OCI-LY3 (cell line): Measurements from ENCODE around the gene TMEM132D.

ENCODE experiments used
- EZH2phosphoT487 ChIP-seq: fragments of 200-600 bp; shearing (Covaris generic); IDR thresholded peaks from 2 replicates; pipeline ENCODE4 v1.6.1; 2018; ENCODE audit warnings: antibody characterized with exemption, mixed run types, low read depth
- TF ChIP-seq, protein P1 (sequence below): fragments of 200-600, 300-600 bp; sonication (generic); IDR thresholded peaks from 2 replicates; pipeline ENCODE4 v1.5.1; 2014; ENCODE audit warnings: antibody characterized with exemption, low read length, low read depth

DNA sequence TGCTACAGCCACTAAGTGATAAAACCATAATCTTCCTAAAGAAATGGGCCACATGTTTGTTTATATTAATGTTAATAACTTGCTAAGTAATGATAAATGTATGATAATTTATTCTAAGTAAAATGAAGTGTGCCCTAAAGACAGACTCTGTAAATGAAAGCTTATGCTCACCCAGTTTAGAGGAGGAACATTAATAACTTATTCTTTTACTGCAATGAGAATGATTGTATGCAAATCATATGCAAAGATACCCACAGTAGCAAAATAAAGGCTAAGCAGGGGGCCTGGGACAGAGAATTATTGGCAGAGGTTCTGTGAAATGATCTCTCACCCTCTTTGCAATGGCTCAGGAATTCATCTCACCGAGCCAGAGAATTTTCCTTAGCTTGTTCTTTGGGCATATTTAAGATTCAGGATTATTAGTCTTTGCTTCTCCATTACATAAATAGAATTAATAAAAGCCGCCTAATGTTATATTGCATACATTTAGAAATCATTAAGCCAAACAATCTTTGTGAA is 75.9 kb downstream of the TMEM132D start:
- TF ChIP-seq, protein P1, sequence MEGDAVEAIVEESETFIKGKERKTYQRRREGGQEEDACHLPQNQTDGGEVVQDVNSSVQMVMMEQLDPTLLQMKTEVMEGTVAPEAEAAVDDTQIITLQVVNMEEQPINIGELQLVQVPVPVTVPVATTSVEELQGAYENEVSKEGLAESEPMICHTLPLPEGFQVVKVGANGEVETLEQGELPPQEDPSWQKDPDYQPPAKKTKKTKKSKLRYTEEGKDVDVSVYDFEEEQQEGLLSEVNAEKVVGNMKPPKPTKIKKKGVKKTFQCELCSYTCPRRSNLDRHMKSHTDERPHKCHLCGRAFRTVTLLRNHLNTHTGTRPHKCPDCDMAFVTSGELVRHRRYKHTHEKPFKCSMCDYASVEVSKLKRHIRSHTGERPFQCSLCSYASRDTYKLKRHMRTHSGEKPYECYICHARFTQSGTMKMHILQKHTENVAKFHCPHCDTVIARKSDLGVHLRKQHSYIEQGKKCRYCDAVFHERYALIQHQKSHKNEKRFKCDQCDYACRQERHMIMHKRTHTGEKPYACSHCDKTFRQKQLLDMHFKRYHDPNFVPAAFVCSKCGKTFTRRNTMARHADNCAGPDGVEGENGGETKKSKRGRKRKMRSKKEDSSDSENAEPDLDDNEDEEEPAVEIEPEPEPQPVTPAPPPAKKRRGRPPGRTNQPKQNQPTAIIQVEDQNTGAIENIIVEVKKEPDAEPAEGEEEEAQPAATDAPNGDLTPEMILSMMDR: no peak
- TF ChIP-seq EZH2phosphoT487: no peak
